Nucleus accumbens (tissue), 56 donors: ENCODE results near the gene STMP1.

ENCODE experiments used
- DNase-seq, 56 donors: peaks; one replicate each; lab custom pipeline; 2025; lab: John Stamatoyannopoulos, UW

Gene STMP1

GRCh38 chr7:135718219-135718618, 55.9 kb downstream of the STMP1 start:
- no peak for DNase-seq

- no peak for DNase-seq
These were observed 56.6 kb downstream of the STMP1 start for GRCh38 chr7:135718794-135719437.

- no peak for DNase-seq
These were observed 57.4 kb downstream of the STMP1 start for GRCh38 chr7:135719688-135720087.

GRCh38 chr7:135721198-135721820, 59.0 kb downstream of the STMP1 start:
- no peak for DNase-seq

DNA sequence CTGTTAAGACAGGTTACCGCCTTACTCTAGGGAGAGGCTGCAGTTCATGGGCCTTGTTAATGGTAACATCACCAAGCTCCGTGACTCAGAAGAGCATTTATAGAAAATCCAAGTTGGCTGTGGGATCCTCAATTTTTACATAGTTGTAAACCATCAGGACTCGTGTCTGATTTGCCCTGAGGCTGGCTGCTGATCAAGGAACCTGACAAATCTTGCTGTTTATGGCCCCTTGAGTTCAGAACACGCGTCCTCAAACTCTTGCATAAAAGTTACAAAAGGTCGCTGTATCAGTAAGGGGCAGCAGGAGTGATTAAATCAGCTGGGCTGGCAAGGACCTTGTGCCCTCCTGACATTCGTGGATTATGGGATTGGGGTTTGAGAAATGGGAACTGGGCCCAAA, 61.1 kb downstream of the STMP1 start:
- no peak for DNase-seq
